GM12872 (cell line): ENCODE measurements around the gene ZFYVE16.

Experiments used
- CTCF ChIP-seq: IDR thresholded peaks from 3 replicates; pipeline ENCODE4 v1.5.1; 2011; ENCODE audit warnings: low read depth, mild to moderate bottlenecking, low read length, moderate library complexity; ENCODE audit not compliant: insufficient read depth

ZFYVE16 gene

GRCh38 chr5:80374188-80374587 is 33.7 kb upstream of the ZFYVE16 start:
- TF ChIP-seq CTCF, result no peak

GRCh38 chr5:80376557-80376956 is 31.3 kb upstream of the ZFYVE16 start:
- TF ChIP-seq CTCF, result no peak

- no peak for TF ChIP-seq CTCF
Observed at GRCh38 chr5:80382488-80382887, 25.4 kb upstream of the ZFYVE16 start.

- no peak for TF ChIP-seq CTCF
Observed at GRCh38 chr5:80387063-80387768, 20.6 kb upstream of the ZFYVE16 start.

GRCh38 chr5:80389580-80389979 is 18.3 kb upstream of the ZFYVE16 start:
- no peak for TF ChIP-seq CTCF

GRCh38 chr5:80399526-80400239 is 8.2 kb upstream of the ZFYVE16 start:
- 0 out of 3 replicates have a peak, but pooled peaks have one; percentile 10 for TF ChIP-seq CTCF

GRCh38 chr5:80403782-80404181 is 4.1 kb upstream of the ZFYVE16 start:
- TF ChIP-seq CTCF, result no peak
